Stimulated activated CD8-positive, alpha-beta memory T cell treated with anti-CD3 and anti-CD28 coated beads, Interleukin-15, amount 100 ng/mL, for 1 hour (primary cell): ENCODE results near the gene LDHAL6B.

Source experiments
- DNase-seq: peaks from one replicate; pipeline ENCODE4 v3.0.0-alpha.2; 2020; ENCODE audit warnings: low read depth

LDHAL6B gene

GRCh38 chr15:59218710-59219109, 12.1 kb downstream of the LDHAL6B start:
- no peak for DNase-seq

GRCh38 chr15:59221511-59222505, 15.2 kb downstream of the LDHAL6B start:
- DNase-seq, result no peak

- DNase-seq, result no peak
These were observed 16.4 kb downstream of the LDHAL6B start for GRCh38 chr15:59222906-59223550.

GRCh38 chr15:59223736-59224135, 17.1 kb downstream of the LDHAL6B start:
- DNase-seq, result no peak

GRCh38 chr15:59224474-59224873, 17.8 kb downstream of the LDHAL6B start:
- DNase-seq, result no peak

GRCh38 chr15:59227021-59227420, 20.4 kb downstream of the LDHAL6B start:
- DNase-seq, result no peak

- DNase-seq, result no peak
These were observed 22.4 kb downstream of the LDHAL6B start for GRCh38 chr15:59229015-59229414.

GRCh38 chr15:59229453-59229852, 22.8 kb downstream of the LDHAL6B start:
- DNase-seq, result no peak

- no peak for DNase-seq
These were observed 23.9 kb downstream of the LDHAL6B start for GRCh38 chr15:59230531-59231055.

GRCh38 chr15:59232476-59232875, 25.8 kb downstream of the LDHAL6B start:
- no peak for DNase-seq

- DNase-seq, result no peak
These were observed 29.8 kb downstream of the LDHAL6B start for GRCh38 chr15:59236394-59236793.

GRCh38 chr15:59237119-59237855, 30.6 kb downstream of the LDHAL6B start:
- no peak for DNase-seq

- DNase-seq, result no peak
These were observed 31.3 kb downstream of the LDHAL6B start for GRCh38 chr15:59237924-59238331.

GRCh38 chr15:59240036-59240435, 33.4 kb downstream of the LDHAL6B start:
- DNase-seq, result no peak

GRCh38 chr15:59242649-59243048, 36.0 kb downstream of the LDHAL6B start:
- DNase-seq, result no peak

- DNase-seq, result no peak
These were observed 37.0 kb downstream of the LDHAL6B start for GRCh38 chr15:59243622-59244021.

GRCh38 chr15:59244337-59244736, 37.7 kb downstream of the LDHAL6B start:
- no peak for DNase-seq

GRCh38 chr15:59245559-59245958, 38.9 kb downstream of the LDHAL6B start:
- no peak for DNase-seq

- DNase-seq, result peak; percentile 18
These were observed 40.7 kb downstream of the LDHAL6B start for GRCh38 chr15:59247364-59247763.

- no peak for DNase-seq
These were observed 43.2 kb downstream of the LDHAL6B start for GRCh38 chr15:59249816-59250215.

GRCh38 chr15:59250249-59250648, 43.6 kb downstream of the LDHAL6B start:
- no peak for DNase-seq
